Upper lobe of left lung (tissue), 4 donors: ENCODE data around the gene ADGRE2.

Source experiments
- CTCF ChIP-seq, 6 experiments: fragments of 450-650 bp in 4 of 6; fragments of 200-600 bp in 2 of 6; sonication (generic) in 2 of 6; IDR thresholded peaks; one replicate each; pipeline ENCODE4 v1.5.1; 2016 to 2019; ENCODE audit warnings: antibody characterized with exemption in 6 of 6
- POLR2A ChIP-seq, 4 donors: fragments of 450-650 bp; IDR thresholded peaks; one replicate each; pipeline ENCODE4 v1.5.1; 2016 to 2017; ENCODE audit warnings: antibody characterized with exemption in 4 of 4, mild to moderate bottlenecking in 2 of 4
- POLR2AphosphoS5 ChIP-seq, 2 donors: sonication (generic); formaldehyde crosslinking; IDR thresholded peaks; one replicate each; pipeline ENCODE4 v1.5.1; 2017; ENCODE audit warnings: antibody characterized with exemption in 2 of 2

- TF ChIP-seq CTCF (IDR thresholded peaks at IDR 0.05): no peak
- no peak for TF ChIP-seq POLR2AphosphoS5 (IDR thresholded peaks at IDR 0.05)
- no peak for TF ChIP-seq POLR2A (IDR thresholded peaks at IDR 0.05)
Observed at GRCh38 chr19:14715841-14716240, 62.5 kb downstream of the ADGRE2 start.
